ENCODE data around the gene PANX2. TPM values are rescaled to one million over a fixed set of nuclear protein-coding genes. Genes with fewer than 3 reads are reported as not detected.

Gene PANX2
- total and polyA plus RNA-seq, 2 experiments from 2014 or later, result 2.8 to 5.1 TPM

DNA sequence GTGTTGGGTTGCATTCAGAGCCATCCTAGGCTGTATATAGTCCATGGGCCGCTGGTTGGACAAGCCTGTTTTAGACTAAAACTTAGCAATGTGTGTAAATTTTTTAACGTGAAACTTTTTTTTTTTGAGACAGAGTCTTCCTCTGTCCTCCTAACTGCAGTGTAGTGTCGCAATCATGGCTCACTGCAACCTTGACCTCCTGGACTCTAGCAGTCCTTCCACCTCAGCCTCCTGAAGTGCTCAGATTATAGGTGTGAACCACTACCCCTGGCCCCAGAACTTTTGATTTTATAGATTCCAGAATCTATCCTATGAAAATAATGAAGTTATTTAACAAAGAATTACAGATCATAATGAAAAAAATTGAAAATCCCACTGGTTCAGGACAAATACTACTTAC lies 29.9 kb upstream of the PANX2 start (continued):
- TF ChIP-seq, protein P1, sequence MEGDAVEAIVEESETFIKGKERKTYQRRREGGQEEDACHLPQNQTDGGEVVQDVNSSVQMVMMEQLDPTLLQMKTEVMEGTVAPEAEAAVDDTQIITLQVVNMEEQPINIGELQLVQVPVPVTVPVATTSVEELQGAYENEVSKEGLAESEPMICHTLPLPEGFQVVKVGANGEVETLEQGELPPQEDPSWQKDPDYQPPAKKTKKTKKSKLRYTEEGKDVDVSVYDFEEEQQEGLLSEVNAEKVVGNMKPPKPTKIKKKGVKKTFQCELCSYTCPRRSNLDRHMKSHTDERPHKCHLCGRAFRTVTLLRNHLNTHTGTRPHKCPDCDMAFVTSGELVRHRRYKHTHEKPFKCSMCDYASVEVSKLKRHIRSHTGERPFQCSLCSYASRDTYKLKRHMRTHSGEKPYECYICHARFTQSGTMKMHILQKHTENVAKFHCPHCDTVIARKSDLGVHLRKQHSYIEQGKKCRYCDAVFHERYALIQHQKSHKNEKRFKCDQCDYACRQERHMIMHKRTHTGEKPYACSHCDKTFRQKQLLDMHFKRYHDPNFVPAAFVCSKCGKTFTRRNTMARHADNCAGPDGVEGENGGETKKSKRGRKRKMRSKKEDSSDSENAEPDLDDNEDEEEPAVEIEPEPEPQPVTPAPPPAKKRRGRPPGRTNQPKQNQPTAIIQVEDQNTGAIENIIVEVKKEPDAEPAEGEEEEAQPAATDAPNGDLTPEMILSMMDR (conservative IDR thresholded peaks at IDR 0.05; ENCODE audit: low read depth in 2 of 2), result no peak
- TF ChIP-seq POLR2AphosphoS5 (IDR thresholded peaks at IDR 0.05; ENCODE audit: low read depth) (no peak), ZNF331 (CRISPR knock-in tag; IDR thresholded peaks at IDR 0.05; ENCODE audit: low read depth) (no peak), CREB1 (CRISPR knock-in tag; IDR thresholded peaks at IDR 0.05; ENCODE audit: low read depth) (no peak), EZH2phosphoT487 (IDR thresholded peaks at IDR 0.05; ENCODE audit: unreplicated experiment) (no peak)

DNA sequence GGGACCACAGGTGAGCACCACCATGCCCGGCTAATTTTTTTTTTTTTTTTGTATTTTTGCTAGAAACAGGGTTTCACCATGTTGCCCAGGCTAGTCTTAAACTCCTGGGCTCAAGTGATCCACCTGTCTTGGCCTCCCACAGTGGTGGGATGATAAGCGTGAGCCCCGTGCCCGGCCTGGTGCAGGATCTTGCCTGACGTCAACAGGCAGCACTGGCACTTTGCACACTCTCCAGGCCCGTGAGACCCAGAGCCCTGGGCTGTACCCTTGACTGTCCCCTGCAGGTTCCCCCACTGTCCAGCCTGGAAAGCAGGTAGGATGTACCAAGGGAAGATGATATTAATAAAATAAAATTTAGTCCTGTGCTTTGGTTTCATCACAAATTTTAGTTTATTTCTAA lies 29.1 kb upstream of the PANX2 start:
- Mint-ChIP-seq H3K4me1 (peaks cover 3% of the 10 kb centered on the region; the same call in 1 of the 3 replicates), H3K27ac (no peak overlapping the region), H3K36me3 (ENCODE audit: low read depth) (no peaks in the 10 kb centered on the region), H3K4me3 (no peak overlapping the region), H3K27me3 (ENCODE audit: insufficient read depth, low read depth, poor library complexity) (peaks cover 8% of the 10 kb centered on the region), H3K9me3 (no peaks in the 10 kb centered on the region)
- no peaks in the 10 kb centered on the region for H3K9me2 ChIP-seq (ENCODE audit: insufficient read depth)
- no peaks in the 10 kb centered on the region for H3K4me1 ChIP-seq (ENCODE audit: insufficient read depth)
- H3K27me3 ChIP-seq (ENCODE audit: insufficient read depth), result no peaks in the 10 kb centered on the region
- H3K4me2 ChIP-seq, result no peak overlapping the region
- ATAC-seq, result no peak
- TF ChIP-seq, protein P1 (conservative IDR thresholded peaks at IDR 0.05; ENCODE audit: low read depth in 2 of 2), result no peak
- no peak for TF ChIP-seq ZNF331 (CRISPR knock-in tag; IDR thresholded peaks at IDR 0.05; ENCODE audit: low read depth)
- TF ChIP-seq, protein P2, sequence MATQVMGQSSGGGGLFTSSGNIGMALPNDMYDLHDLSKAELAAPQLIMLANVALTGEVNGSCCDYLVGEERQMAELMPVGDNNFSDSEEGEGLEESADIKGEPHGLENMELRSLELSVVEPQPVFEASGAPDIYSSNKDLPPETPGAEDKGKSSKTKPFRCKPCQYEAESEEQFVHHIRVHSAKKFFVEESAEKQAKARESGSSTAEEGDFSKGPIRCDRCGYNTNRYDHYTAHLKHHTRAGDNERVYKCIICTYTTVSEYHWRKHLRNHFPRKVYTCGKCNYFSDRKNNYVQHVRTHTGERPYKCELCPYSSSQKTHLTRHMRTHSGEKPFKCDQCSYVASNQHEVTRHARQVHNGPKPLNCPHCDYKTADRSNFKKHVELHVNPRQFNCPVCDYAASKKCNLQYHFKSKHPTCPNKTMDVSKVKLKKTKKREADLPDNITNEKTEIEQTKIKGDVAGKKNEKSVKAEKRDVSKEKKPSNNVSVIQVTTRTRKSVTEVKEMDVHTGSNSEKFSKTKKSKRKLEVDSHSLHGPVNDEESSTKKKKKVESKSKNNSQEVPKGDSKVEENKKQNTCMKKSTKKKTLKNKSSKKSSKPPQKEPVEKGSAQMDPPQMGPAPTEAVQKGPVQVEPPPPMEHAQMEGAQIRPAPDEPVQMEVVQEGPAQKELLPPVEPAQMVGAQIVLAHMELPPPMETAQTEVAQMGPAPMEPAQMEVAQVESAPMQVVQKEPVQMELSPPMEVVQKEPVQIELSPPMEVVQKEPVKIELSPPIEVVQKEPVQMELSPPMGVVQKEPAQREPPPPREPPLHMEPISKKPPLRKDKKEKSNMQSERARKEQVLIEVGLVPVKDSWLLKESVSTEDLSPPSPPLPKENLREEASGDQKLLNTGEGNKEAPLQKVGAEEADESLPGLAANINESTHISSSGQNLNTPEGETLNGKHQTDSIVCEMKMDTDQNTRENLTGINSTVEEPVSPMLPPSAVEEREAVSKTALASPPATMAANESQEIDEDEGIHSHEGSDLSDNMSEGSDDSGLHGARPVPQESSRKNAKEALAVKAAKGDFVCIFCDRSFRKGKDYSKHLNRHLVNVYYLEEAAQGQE (IDR thresholded peaks at IDR 0.05; ENCODE audit: unreplicated experiment), result no peak
- TF ChIP-seq, protein P3, sequence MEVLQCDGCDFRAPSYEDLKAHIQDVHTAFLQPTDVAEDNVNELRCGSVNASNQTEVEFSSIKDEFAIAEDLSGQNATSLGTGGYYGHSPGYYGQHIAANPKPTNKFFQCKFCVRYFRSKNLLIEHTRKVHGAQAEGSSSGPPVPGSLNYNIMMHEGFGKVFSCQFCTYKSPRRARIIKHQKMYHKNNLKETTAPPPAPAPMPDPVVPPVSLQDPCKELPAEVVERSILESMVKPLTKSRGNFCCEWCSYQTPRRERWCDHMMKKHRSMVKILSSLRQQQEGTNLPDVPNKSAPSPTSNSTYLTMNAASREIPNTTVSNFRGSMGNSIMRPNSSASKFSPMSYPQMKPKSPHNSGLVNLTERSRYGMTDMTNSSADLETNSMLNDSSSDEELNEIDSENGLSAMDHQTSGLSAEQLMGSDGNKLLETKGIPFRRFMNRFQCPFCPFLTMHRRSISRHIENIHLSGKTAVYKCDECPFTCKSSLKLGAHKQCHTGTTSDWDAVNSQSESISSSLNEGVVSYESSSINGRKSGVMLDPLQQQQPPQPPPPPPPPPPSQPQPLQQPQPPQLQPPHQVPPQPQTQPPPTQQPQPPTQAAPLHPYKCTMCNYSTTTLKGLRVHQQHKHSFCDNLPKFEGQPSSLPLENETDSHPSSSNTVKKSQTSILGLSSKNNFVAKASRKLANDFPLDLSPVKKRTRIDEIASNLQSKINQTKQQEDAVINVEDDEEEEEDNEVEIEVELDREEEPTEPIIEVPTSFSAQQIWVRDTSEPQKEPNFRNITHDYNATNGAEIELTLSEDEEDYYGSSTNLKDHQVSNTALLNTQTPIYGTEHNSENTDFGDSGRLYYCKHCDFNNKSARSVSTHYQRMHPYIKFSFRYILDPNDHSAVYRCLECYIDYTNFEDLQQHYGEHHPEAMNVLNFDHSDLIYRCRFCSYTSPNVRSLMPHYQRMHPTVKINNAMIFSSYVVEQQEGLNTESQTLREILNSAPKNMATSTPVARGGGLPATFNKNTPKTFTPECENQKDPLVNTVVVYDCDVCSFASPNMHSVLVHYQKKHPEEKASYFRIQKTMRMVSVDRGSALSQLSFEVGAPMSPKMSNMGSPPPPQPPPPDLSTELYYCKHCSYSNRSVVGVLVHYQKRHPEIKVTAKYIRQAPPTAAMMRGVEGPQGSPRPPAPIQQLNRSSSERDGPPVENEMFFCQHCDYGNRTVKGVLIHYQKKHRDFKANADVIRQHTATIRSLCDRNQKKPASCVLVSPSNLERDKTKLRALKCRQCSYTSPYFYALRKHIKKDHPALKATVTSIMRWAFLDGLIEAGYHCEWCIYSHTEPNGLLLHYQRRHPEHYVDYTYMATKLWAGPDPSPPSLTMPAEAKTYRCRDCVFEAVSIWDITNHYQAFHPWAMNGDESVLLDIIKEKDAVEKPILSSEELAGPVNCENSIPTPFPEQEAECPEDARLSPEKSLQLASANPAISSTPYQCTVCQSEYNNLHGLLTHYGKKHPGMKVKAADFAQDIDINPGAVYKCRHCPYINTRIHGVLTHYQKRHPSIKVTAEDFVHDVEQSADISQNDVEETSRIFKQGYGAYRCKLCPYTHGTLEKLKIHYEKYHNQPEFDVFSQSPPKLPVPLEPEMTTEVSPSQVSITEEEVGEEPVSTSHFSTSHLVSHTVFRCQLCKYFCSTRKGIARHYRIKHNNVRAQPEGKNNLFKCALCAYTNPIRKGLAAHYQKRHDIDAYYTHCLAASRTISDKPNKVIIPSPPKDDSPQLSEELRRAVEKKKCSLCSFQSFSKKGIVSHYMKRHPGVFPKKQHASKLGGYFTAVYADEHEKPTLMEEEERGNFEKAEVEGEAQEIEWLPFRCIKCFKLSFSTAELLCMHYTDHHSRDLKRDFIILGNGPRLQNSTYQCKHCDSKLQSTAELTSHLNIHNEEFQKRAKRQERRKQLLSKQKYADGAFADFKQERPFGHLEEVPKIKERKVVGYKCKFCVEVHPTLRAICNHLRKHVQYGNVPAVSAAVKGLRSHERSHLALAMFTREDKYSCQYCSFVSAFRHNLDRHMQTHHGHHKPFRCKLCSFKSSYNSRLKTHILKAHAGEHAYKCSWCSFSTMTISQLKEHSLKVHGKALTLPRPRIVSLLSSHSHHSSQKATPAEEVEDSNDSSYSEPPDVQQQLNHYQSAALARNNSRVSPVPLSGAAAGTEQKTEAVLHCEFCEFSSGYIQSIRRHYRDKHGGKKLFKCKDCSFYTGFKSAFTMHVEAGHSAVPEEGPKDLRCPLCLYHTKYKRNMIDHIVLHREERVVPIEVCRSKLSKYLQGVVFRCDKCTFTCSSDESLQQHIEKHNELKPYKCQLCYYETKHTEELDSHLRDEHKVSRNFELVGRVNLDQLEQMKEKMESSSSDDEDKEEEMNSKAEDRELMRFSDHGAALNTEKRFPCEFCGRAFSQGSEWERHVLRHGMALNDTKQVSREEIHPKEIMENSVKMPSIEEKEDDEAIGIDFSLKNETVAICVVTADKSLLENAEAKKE (CRISPR knock-in tag; IDR thresholded peaks at IDR 0.05), result no peak
- H3K79me2 ChIP-seq (replicated peaks; ENCODE audit: insufficient read depth), result no peaks in the 10 kb centered on the region
- H3K36me3 ChIP-seq (ENCODE audit: insufficient read depth), result no peaks in the 10 kb centered on the region
- no peak for DNase-seq (ENCODE audit: low spot score)
- H2AFZ ChIP-seq, result no peak overlapping the region
- H3K4me3 ChIP-seq, result no peak overlapping the region
- no peak overlapping the region for H3K27ac ChIP-seq (ENCODE audit: low read depth)
- H4K20me1 ChIP-seq (replicated peaks; ENCODE audit: insufficient read depth), result no peaks in the 10 kb centered on the region
- H3F3A ChIP-seq (replicated peaks; ENCODE audit: low read depth), result no peaks in the 10 kb centered on the region
